Adipocyte (in vitro differentiated cells): ENCODE data around the gene SRC.
A peak's percentile ranks its signal among the peaks of the same experiment; 100 is the strongest.

Source experiments
- DNase-seq: peaks from one replicate; pipeline ENCODE4 v3.0.0-alpha.2; 2015; ENCODE audit warnings: low read depth
- H3K27me3 ChIP-seq: replicated peaks from 2 replicates; pipeline ENCODE4 v1.7.0; 2013; ENCODE audit warnings: mild to moderate bottlenecking, low read length, moderate library complexity; ENCODE audit not compliant: control insufficient read depth, insufficient read depth
- H3K36me3 ChIP-seq: 2 replicates; pipeline ENCODE4 v1.7.0; 2013; ENCODE audit warnings: low read length, mild to moderate bottlenecking, moderate library complexity; ENCODE audit not compliant: control insufficient read depth, insufficient read depth, severe bottlenecking
- H3K4me1 ChIP-seq: 2 replicates; pipeline ENCODE4 v1.7.0; 2013; ENCODE audit warnings: mild to moderate bottlenecking, low read length, moderate library complexity; ENCODE audit not compliant: control insufficient read depth, insufficient read depth
- H3K4me3 ChIP-seq: 2 replicates; pipeline ENCODE4 v1.7.0; 2013; ENCODE audit warnings: mild to moderate bottlenecking, low read length, moderate library complexity
- H3K9ac ChIP-seq: 2 replicates; pipeline ENCODE4 v1.7.0; 2013; ENCODE audit warnings: mild to moderate bottlenecking, low read length, moderate library complexity
- H3K9me3 ChIP-seq: 2 replicates; pipeline ENCODE4 v1.7.0; 2013; ENCODE audit warnings: mild to moderate bottlenecking, low read length, moderate library complexity; ENCODE audit not compliant: control insufficient read depth

The SRC gene

DNA sequence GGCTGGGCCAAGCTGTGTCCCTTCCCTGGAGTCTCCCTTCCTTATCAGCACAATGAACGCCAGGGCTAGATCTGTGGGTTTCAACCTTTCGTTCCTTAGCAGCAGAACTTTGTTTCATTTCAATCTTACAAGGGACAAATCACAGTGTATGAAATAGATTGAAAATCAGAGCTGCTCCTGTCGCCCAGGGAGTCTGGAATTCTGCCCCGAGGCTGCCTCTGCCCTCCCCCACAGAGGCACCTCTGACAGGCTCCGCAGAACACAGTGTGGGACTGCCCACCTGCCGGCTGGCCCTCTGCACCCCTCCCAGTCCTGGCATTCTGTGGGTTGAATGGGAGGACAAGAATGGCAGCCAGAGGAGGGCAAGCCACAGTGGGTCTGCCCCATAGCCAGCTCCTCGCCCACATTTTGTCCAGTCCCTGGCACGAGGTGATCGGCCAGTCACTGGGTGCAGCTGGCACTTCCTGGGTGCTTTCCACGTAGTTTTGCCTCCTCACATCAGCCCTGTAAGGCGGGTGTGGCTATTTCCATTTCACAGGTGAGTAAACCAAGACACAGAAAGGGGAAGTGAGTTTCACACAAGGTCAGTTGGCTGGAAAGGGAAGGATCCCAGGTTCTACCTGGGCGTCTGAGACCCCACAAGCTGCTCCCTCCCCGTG, 30.4 kb upstream of the SRC start:
- Histone ChIP-seq H3K27me3 (no peaks in the 10 kb centered on the region), H3K36me3 (peaks cover 29% of the 10 kb centered on the region), H3K4me3 (no peak overlapping the region), H3K4me1 (peaks cover 38% of the 10 kb centered on the region), H3K9ac (peak overlapping the region; percentile 75), H3K9me3 (no peaks in the 10 kb centered on the region)
- DNase-seq: no peak

DNA sequence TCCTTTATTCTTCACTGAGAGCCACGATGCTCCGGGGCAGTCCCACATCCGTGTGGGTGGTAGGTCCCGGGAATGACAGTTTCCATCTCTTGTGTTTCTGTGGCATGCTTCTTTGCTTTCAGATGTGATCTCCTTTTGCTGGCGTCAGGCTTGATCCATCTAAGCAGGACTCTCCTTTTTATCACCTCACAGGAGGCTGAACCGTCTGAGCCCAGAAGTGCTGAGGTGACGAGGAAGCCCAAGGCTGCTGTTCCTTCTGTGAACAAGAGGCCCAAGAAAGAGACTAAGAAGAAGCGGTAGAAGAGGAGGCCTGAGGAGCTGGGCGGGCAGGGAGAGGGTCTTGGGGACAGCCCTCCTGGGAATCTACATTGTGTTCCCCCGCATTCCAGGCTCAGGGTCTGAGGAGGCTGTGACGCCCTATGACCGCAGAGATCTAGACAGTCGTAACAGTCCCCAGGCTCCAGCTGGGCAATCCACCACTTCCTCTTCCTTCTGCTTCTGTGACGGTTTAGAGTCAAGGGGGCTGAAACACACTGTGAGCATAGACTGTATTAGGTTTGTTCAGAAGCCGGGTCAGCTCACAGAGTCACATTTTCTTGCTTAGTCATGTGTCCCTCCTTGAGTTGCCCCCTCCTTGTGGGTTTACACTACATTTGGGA, 29.7 kb upstream of the SRC start:
- H3K9ac ChIP-seq: peak overlapping the region; percentile 75
- no peak for DNase-seq
- peaks cover 28% of the 10 kb centered on the region for H3K36me3 ChIP-seq
- no peaks in the 10 kb centered on the region for H3K9me3 ChIP-seq
- H3K4me1 ChIP-seq: peaks cover 38% of the 10 kb centered on the region
- H3K27me3 ChIP-seq: no peaks in the 10 kb centered on the region
- no peak overlapping the region for H3K4me3 ChIP-seq

GRCh38 chr20:37316775-37317170, 29.2 kb upstream of the SRC start:
- Histone ChIP-seq H3K9ac (no peak overlapping the region), H3K4me1 (peaks cover 36% of the 10 kb centered on the region), H3K9me3 (no peaks in the 10 kb centered on the region), H3K36me3 (peaks cover 28% of the 10 kb centered on the region), H3K4me3 (no peak overlapping the region), H3K27me3 (no peaks in the 10 kb centered on the region)
- DNase-seq: no peak

- Histone ChIP-seq H3K9me3 (peaks cover 4% of the 10 kb centered on the region), H3K4me1 (peaks cover 31% of the 10 kb centered on the region), H3K9ac (no peak overlapping the region), H3K36me3 (peaks cover 28% of the 10 kb centered on the region), H3K27me3 (no peaks in the 10 kb centered on the region), H3K4me3 (no peak overlapping the region)
- DNase-seq: no peak
These were observed 28.6 kb upstream of the SRC start for GRCh38 chr20:37317316-37317715.

- H3K4me3 ChIP-seq: no peak overlapping the region
- H3K4me1 ChIP-seq: peaks cover 28% of the 10 kb centered on the region
- H3K9me3 ChIP-seq: peaks cover 6% of the 10 kb centered on the region
- no peaks in the 10 kb centered on the region for H3K27me3 ChIP-seq
- no peak overlapping the region for H3K9ac ChIP-seq
- no peak for DNase-seq
- H3K36me3 ChIP-seq: peaks cover 25% of the 10 kb centered on the region
These were observed 27.8 kb upstream of the SRC start for GRCh38 chr20:37317994-37318640.

- peaks cover 26% of the 10 kb centered on the region for H3K4me1 ChIP-seq
- peaks cover 25% of the 10 kb centered on the region for H3K36me3 ChIP-seq
- H3K9ac ChIP-seq: no peak overlapping the region
- H3K27me3 ChIP-seq: no peaks in the 10 kb centered on the region
- H3K4me3 ChIP-seq: no peak overlapping the region
- peaks cover 6% of the 10 kb centered on the region for H3K9me3 ChIP-seq
- peak; percentile 25 for DNase-seq
These were observed 26.7 kb upstream of the SRC start for GRCh38 chr20:37319151-37319671.

GRCh38 chr20:37323985-37324384, 22.0 kb upstream of the SRC start:
- Histone ChIP-seq H3K9ac (peak overlapping the region; percentile 25), H3K4me3 (no peak overlapping the region), H3K4me1 (peaks cover 36% of the 10 kb centered on the region), H3K27me3 (no peaks in the 10 kb centered on the region), H3K36me3 (peaks cover 4% of the 10 kb centered on the region), H3K9me3 (peaks cover 6% of the 10 kb centered on the region)
- peak; percentile 89 for DNase-seq

DNA sequence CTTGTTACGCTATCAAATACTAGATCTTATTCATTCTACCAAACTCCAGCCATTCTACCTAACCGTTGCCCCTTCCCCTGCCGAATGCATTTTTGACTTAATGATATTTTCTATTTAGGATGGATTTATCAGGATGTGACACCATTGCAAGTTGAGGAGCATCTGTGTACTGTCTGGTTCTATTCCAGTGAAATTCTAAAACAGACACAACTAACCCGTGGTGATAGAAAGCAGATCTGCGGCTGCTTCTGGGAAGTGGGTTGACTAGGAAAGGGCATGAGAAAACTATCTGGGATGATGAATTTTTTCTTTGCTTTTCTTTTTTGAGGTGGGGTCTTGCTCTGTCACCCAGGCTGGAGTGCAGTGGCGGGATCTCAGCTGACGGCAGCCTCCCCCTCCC, 20.7 kb upstream of the SRC start:
- Histone ChIP-seq H3K9me3 (peaks cover 6% of the 10 kb centered on the region), H3K9ac (no peak overlapping the region), H3K36me3 (no peaks in the 10 kb centered on the region), H3K4me3 (no peak overlapping the region), H3K4me1 (peaks cover 36% of the 10 kb centered on the region), H3K27me3 (no peaks in the 10 kb centered on the region)
- DNase-seq: no peak

GRCh38 chr20:37326666-37327065, 19.3 kb upstream of the SRC start:
- peak overlapping the region; percentile 70 for H3K9ac ChIP-seq
- no peak overlapping the region for H3K4me3 ChIP-seq
- H3K27me3 ChIP-seq: no peaks in the 10 kb centered on the region
- no peak for DNase-seq
- peaks cover 36% of the 10 kb centered on the region for H3K4me1 ChIP-seq
- H3K9me3 ChIP-seq: peaks cover 6% of the 10 kb centered on the region
- no peaks in the 10 kb centered on the region for H3K36me3 ChIP-seq

DNA sequence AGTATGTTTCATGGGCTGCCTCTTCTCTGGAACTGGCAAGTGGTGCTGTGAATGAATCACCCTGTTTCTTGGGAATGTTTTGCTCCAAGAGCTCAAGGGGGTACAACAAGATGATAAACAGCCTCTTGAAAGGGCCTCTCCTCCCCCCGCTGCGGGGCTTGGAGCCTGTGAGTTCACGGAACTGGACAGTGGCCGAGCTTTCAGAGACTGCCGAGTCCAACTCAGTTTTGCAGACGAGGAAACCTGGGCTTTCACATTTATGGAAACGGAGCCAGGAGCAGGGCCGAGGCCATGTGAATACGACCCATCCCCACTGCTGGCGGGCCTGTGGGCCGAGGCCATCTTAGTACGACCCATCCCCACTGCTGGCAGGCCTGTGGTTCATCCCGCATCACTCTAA, 18.2 kb upstream of the SRC start:
- DNase-seq: no peak
- Histone ChIP-seq H3K9ac (peak overlapping the region; percentile 79), H3K27me3 (no peaks in the 10 kb centered on the region), H3K4me1 (peaks cover 36% of the 10 kb centered on the region), H3K9me3 (no peaks in the 10 kb centered on the region), H3K36me3 (no peaks in the 10 kb centered on the region), H3K4me3 (peak overlapping the region; percentile 68)

- no peak for DNase-seq
- Histone ChIP-seq H3K9me3 (no peaks in the 10 kb centered on the region), H3K9ac (peak overlapping the region; percentile 79), H3K27me3 (no peaks in the 10 kb centered on the region), H3K4me3 (peak overlapping the region; percentile 68), H3K36me3 (no peaks in the 10 kb centered on the region), H3K4me1 (peaks cover 31% of the 10 kb centered on the region)
These were observed 17.6 kb upstream of the SRC start for GRCh38 chr20:37328149-37328945.
